HuH-7.5 (cell line): ENCODE data around the gene PYY.
A peak's percentile ranks its signal among the peaks of the same experiment; 100 is the strongest.
"Not testable (repeated sequence)": the region's sequence is repeated elsewhere in the genome, so short reads cannot be mapped to it uniquely, and the experiment has no call there.

ENCODE experiments used
- DNase-seq: peaks from one replicate; pipeline ENCODE4 v3.0.0; 2011; ENCODE audit warnings: low spot score

The PYY gene

DNA sequence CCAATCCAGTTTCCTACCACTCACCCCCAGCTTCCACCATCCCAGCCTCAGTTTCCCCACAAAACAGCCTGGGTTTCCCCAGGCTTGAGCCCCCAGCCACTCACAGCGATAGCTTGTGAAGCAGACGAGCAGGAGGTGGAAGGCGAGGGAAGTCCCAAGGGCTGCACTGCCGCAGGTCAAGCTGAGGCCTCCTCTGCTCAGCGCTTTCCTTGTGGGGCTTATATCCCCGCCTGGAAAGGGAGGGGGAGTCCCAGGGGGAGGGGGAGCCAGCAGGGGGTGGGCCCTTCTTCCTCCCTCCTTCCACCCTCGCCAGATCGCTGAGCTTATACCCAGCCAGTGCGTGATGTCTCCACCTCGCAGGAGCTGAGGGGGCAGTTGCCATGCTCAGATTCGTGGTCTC, at the start of gene PYY:
Gene PYY (minus strand): TSS at position 195 of the 400 bp plus-strand sequence. CDS start 457 bp downstream, outside the sequence.
- DNase-seq, result no peak

GRCh38 chr17:44002141-44002848, 48.6 kb upstream of the PYY start:
- DNase-seq, result no peak

- peak; percentile 59 for DNase-seq
These were observed 47.8 kb upstream of the PYY start for GRCh38 chr17:44001461-44001920.

- DNase-seq, result no peak
These were observed 47.2 kb upstream of the PYY start for GRCh38 chr17:44000871-44001460.

DNA sequence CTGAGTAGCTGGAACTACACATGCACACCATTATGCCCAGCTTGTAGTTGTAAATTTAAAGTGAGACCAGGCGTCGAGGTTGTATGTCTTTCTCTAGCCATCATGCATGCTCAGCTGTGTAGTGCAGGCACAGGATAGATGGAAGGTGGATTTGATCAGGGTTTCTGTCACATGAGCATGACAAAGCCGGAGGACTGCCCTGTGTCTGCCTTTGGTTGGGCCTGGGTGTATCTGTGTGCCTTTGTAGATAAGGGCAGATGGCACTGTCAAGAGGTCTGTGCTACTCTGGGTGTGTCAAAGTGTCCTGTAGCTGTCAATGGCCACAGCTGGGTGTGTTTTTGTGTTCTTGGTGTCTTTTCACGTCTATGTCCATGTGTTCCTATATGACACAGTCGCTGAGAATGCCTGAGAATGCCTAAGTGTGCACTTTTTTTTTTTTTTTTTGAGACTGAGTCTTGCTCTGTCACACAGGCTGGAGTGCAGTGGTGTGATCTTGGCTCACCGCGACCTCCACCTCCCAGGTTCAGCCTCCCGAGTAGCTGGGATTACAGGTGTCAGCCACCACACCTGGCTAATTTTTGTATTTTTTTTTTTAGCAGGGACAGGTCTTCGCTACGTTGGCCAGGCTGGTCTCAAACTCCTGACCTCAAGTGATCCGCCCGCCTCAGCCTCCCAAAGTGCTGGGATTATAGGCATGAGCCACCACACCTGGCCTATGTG, 46.6 kb upstream of the PYY start:
- DNase-seq, result no peak

DNA sequence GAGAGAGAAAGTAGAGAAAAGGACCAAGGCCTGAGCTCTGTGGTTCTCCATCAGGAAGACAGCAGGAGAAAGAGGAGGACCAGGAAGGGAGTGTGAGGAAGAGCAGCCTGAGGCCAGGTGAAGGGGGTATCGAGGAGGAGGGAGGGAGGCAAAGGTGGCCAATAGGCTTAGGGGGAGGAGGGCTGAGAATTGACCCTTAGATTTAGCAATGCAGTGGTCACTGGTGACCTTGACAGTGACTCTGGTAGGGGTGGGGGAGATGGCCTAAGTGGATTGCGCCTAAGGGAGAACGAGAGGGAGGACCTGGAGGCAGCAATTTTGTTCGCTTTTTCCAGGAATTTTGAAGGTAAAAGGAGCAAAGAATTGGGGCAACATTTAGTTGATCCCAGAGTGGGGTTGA, 45.3 kb upstream of the PYY start:
- no peak for DNase-seq

DNA sequence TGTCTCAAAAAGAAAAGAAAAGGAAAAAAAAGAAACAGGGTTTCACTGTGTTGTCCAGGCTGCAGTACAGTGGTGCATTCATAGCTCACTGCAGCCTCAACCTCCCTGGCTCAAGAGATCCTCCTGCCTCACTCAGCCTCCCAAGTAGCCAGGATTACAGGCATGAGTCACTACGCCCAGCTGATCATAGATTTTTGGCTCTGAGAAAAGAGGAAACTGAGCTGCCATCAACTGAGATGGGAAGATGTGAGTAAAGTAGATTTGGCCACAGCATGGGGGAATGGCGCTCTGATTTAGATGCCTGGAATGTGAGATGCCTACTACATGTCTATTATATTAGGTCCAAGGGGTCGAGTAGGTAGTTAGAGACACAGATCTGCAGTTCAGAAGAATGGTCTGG, 44.8 kb upstream of the PYY start:
- no peak for DNase-seq

GRCh38 chr17:43997180-43997579, 43.4 kb upstream of the PYY start:
- DNase-seq, result not testable (repeated sequence)

DNA sequence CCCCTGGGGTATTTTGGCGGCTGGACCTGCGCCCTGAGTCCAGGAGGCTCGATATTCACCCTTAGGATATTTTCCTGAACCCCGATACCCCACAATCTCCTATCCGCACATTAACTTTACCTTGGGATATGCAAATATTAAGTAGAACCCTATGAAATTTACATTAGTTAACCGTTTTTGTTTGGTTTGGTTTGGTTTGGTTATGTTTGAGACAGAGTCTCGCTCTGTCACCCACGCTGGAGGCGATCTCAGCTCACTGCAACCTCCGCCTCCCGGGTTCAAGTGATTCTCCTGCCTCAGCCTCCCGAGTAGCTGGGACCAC, 41.4 kb upstream of the PYY start:
- no peak for DNase-seq

- DNase-seq, result peak; percentile 70
These were observed 40.8 kb upstream of the PYY start for GRCh38 chr17:43994272-43995149.

GRCh38 chr17:43992641-43993040, 38.9 kb upstream of the PYY start:
- no peak for DNase-seq

DNA sequence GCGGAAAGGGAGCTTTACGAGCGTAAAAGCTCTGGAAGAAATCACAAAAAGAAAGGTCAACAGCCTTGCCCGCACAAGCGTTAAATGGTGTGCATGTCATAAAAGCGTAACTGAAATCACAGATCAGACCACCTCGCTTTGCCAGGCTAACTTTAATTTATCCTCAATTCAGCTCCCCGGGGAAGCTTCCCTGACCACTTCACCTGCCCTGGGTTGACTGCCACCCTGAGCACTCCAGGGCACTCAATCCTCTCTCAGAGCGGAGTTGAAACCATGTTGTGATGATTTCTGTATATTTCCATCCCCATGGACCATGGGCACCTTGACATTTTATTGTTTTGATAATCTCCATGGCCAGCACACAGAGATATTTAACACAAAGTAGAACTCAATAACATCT, 34.6 kb upstream of the PYY start:
- DNase-seq, result no peak

- no peak for DNase-seq
These were observed 33.6 kb upstream of the PYY start for GRCh38 chr17:43987131-43988021.

DNA sequence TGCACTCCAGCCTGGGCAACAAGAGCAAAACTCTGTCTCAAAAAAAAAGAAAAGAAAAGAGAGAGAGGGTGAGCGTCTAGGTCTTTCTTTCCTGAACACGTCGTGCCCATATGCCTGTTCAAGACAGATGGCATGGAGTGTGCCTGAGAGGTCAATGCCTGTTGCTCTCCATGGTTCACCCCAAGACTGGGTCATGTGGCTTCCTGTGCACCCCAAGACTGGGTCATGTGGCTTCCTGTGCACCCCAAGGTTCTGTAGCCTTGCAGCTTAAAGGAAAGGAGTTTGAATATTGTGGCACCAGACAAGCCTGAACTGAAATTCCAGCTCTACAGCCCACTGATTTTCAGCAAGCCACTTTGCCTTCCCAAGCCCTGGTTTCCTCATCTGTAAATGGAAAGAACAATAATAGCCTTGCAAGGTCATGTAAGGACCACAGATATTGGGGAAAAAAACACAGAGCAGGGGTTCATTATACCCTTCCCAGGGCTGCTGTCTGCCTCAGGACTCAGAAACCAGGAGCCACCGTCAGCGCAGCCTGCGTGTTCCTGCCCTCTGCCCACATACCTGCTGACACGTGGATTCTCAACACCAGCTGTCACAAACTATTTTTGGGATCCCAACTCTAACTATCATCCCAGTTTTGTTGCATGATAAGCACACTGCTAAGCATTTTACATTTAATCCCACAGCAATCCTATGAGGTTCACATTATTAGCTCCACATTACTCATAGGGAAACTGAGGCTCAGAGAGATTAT, 32.7 kb upstream of the PYY start:
- no peak for DNase-seq

- DNase-seq, result no peak
These were observed 30.8 kb upstream of the PYY start for GRCh38 chr17:43984521-43984920.

DNA sequence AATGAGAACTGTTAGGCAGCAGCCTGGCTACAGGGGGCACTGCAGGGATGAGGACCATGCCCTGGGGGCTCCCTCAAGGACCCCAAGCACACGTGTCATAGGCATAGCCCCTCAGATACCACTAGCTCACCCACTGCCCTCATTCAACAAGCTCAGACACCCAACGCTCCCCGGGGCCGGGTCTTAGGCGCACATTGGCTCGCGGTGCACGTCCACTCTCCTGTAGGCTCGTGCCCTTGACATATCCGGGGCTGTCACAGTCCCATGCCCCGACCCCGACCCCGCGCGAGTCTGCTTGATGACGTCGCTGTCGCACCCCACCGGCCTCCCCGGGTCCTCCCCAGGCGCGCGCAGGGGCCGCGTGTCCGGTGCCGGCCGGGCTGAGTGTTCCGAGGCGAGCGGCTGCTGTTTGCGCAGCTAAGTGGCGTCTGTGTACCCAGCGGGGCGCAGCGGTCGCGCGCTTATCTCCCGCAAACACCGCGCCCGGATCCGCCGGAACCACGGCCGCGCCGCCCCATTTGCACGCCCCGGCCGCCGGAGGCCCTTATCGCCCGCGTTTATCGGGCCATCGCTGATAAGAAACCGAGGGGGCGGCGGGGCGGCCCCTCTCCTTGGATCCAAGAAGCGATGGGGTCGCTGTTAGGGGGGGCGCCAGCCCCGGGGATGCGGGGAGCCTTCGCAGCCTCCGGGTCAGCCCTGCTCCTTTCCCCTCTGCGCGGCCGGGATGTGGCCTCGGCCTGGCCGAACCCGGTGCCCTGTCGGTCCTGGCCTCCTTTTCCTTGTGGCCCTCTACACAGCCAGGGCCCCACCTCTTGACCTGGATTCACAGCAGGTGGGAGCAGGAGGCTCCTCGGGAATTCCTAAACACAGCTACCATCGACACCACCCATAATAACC, 30.0 kb upstream of the PYY start:
- DNase-seq, result peak; percentile 53

- DNase-seq, result no peak
These were observed 29.4 kb upstream of the PYY start for GRCh38 chr17:43983196-43983514.

GRCh38 chr17:43982171-43982570, 28.4 kb upstream of the PYY start:
- DNase-seq, result no peak

DNA sequence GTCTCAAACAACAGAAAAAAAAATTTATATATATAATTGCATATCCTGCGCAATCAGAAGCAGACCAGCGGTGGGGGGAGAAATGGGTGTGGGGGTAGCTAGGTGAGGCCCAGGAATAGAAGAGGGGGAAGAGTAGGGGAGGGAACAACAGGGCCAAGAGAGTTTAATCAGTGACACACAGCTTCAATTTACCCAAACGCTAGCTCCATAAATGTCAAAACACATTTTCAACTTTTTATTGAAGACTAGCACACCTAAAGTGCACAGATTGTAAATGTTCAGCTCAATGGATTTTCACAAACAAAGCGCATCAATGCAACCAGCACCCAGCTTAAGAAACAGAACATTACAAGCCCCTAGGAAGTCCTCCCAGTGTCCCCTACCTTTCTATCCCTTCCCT, 25.9 kb upstream of the PYY start:
- no peak for DNase-seq

DNA sequence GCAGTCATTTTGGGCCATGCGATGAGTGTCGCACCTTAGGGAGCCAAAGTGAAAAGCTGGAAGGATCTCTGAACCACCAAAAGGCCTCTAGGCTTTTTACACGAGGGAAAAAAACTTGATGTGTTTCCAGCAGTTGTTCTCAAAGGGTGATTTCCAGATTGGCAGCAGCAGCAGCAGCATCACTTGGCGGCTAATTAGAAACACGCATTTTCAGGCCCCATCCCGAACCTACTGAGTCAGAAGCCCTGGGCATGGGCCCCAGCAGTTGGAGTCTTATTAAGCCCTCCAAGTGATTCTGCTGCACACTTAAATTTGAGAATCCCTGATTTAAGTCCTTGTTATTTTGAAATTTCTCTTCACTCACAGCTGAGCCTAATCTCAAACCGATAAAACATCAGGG, 25.3 kb upstream of the PYY start:
- no peak for DNase-seq
